Mesenchymal stem cell (in vitro differentiated cells and primary cell): ENCODE measurements around the gene ITGB3.

ENCODE experiments used
- DNase-seq: peaks from one replicate; pipeline ENCODE4 v3.0.0-alpha.2; 2013
- H2AFZ ChIP-seq: one replicate; pipeline ENCODE4 v1.6.1; 2013; ENCODE audit warnings: low read depth, mild to moderate bottlenecking, control low read depth, inconsistent platforms, low read length, moderate library complexity
- H2AK5ac ChIP-seq: 2 replicates; pipeline ENCODE4 v1.6.1; 2013; ENCODE audit warnings: low read length, moderate library complexity, mild to moderate bottlenecking, inconsistent platforms; ENCODE audit not compliant: severe bottlenecking
- H2BK120ac ChIP-seq: one replicate; pipeline ENCODE4 v1.6.1; 2013; ENCODE audit warnings: low read depth, mild to moderate bottlenecking, inconsistent platforms, low read length, moderate library complexity
- H2BK12ac ChIP-seq, 2 experiments: one replicate each; pipeline ENCODE4 v1.6.1; 2013; ENCODE audit warnings: inconsistent platforms in 2 of 2, low read length in 2 of 2, mild to moderate bottlenecking in 2 of 2, moderate library complexity in 2 of 2, control low read depth in 1 of 2
- H2BK15ac ChIP-seq: one replicate; pipeline ENCODE4 v1.6.1; 2013; ENCODE audit warnings: mild to moderate bottlenecking, low read depth, inconsistent platforms; ENCODE audit not compliant: poor library complexity, severe bottlenecking
- H2BK5ac ChIP-seq: 2 replicates; pipeline ENCODE4 v1.6.1; 2013; ENCODE audit warnings: low read depth, mild to moderate bottlenecking, low read length, control low read depth, inconsistent platforms; ENCODE audit not compliant: poor library complexity, severe bottlenecking
- H3K14ac ChIP-seq, 2 experiments: one replicate each; pipeline ENCODE4 v1.6.1; 2013; ENCODE audit warnings: inconsistent platforms in 2 of 2, low read length in 2 of 2, control low read depth in 1 of 2, mild to moderate bottlenecking in 1 of 2, moderate library complexity in 1 of 2
- H3K18ac ChIP-seq, 2 experiments: one replicate each; pipeline ENCODE4 v1.6.1; 2013; ENCODE audit warnings: inconsistent platforms in 2 of 2, low read length in 2 of 2, control low read depth in 1 of 2, low read depth in 1 of 2, mild to moderate bottlenecking in 1 of 2
- H3K23ac ChIP-seq, 2 experiments: one replicate each; pipeline ENCODE4 v1.6.1; 2013; ENCODE audit warnings: inconsistent platforms in 2 of 2, low read length in 2 of 2, mild to moderate bottlenecking in 2 of 2, moderate library complexity in 2 of 2, control low read depth in 1 of 2
- H3K27ac ChIP-seq: 2 replicates; pipeline ENCODE4 v1.5.1; 2013; ENCODE audit warnings: mild to moderate bottlenecking, moderate library complexity, low read length, control low read depth, inconsistent platforms; ENCODE audit not compliant: poor library complexity, severe bottlenecking
- H3K27me3 ChIP-seq, 2 experiments: 2 replicates each; pipeline versions ENCODE4 v1.6.1 to v1.7.0; 2013; ENCODE audit warnings: low read length in 2 of 2, mild to moderate bottlenecking in 2 of 2, moderate library complexity in 2 of 2, control low read depth in 1 of 2, inconsistent platforms in 1 of 2; ENCODE audit not compliant: control insufficient read depth in 1 of 2, insufficient read depth in 1 of 2
- H3K36me3 ChIP-seq, 2 experiments: 2 replicates each; pipeline versions ENCODE4 v1.6.1 to v1.7.0; 2013; ENCODE audit warnings: low read length in 2 of 2, control low read depth in 1 of 2, inconsistent platforms in 1 of 2, low read depth in 1 of 2, mild to moderate bottlenecking in 1 of 2; ENCODE audit not compliant: insufficient read depth in 2 of 2, control insufficient read depth in 1 of 2
- H3K4ac ChIP-seq, 2 experiments: one replicate each; pipeline ENCODE4 v1.6.1; 2013; ENCODE audit warnings: inconsistent platforms in 2 of 2, low read length in 2 of 2, mild to moderate bottlenecking in 2 of 2, moderate library complexity in 2 of 2, control low read depth in 1 of 2, low read depth in 1 of 2
- H3K4me1 ChIP-seq: 2 replicates; pipeline ENCODE4 v1.6.1; 2013; ENCODE audit warnings: low read depth, low read length, control low read depth; ENCODE audit not compliant: control insufficient read depth, insufficient read depth
- H3K4me2 ChIP-seq: 2 replicates; pipeline ENCODE4 v1.6.1; 2013; ENCODE audit warnings: low read length, mild to moderate bottlenecking, inconsistent platforms; ENCODE audit not compliant: poor library complexity, severe bottlenecking
- H3K4me3 ChIP-seq, 2 experiments: 2 replicates each; pipeline versions ENCODE4 v1.5.1 to v1.7.0; 2013; ENCODE audit warnings: low read length in 2 of 2, mild to moderate bottlenecking in 2 of 2, control low read depth in 1 of 2, low read depth in 1 of 2; ENCODE audit not compliant: insufficient read depth in 1 of 2
- H3K79me1 ChIP-seq: replicated peaks from 2 replicates; pipeline ENCODE4 v1.6.1; 2013; ENCODE audit warnings: mild to moderate bottlenecking, control low read depth, low read length, inconsistent platforms; ENCODE audit not compliant: poor library complexity, severe bottlenecking
- H3K9ac ChIP-seq: 2 replicates; pipeline ENCODE4 v1.7.0; 2013; ENCODE audit warnings: mild to moderate bottlenecking, low read length, moderate library complexity
- H3K9me3 ChIP-seq: 2 replicates; pipeline ENCODE4 v1.7.0; 2013; ENCODE audit warnings: mild to moderate bottlenecking, low read length; ENCODE audit not compliant: control insufficient read depth
- H4K8ac ChIP-seq: one replicate; pipeline ENCODE4 v1.6.1; 2013; ENCODE audit warnings: inconsistent platforms, mild to moderate bottlenecking, low read length, moderate library complexity
- H4K91ac ChIP-seq: one replicate; pipeline ENCODE4 v1.6.1; 2013; ENCODE audit warnings: mild to moderate bottlenecking, low read length, inconsistent platforms
- whole genome bisulfite sequencing: methylation state at CpG from one replicate; pipeline ENCODE4 v1.1.7; 2013; ENCODE audit warnings: mixed read lengths; 5-methylcytosine and 5-hydroxymethylcytosine counted together

The ITGB3 gene

DNA sequence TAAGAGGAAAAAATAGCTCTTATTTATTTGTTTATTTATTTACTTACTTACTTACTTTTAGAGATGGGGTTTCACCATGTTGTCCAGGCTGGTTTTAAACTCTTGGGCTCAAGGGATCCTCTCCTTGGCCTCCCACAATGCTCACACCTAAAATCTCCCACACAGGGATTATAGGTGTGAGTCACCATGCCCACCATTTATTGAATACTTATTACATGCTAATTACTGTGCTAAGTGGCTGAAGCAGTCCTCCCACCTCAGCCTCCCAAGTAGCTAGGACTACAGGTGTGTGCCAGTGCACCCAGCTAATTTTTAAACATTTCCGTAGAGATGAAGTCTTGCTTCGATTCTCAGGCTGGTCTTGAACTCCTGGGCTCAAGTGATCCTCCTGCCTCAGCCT, 11.0 kb upstream of the ITGB3 start:
- Histone ChIP-seq H3K14ac (no peak overlapping the region), H3K4me2 (no peak overlapping the region), H2BK120ac (no peak overlapping the region), H2BK12ac (peak overlapping the region in 1 of 2 experiments; percentile 22), H3K23ac (no peak overlapping the region), H3K4ac (no peak overlapping the region), H3K36me3 (no peaks in the 10 kb centered on the region), H3K79me1 (no peaks in the 10 kb centered on the region), H3K9ac (no peak overlapping the region), H2BK15ac (no peak overlapping the region), H2AFZ (no peak overlapping the region), H2AK5ac (peak overlapping the region; percentile 44), H4K91ac (no peak overlapping the region), H3K27me3 (no peaks in the 10 kb centered on the region), H3K4me3 (no peak overlapping the region), H3K4me1 (peaks cover 18% of the 10 kb centered on the region), H3K18ac (no peak overlapping the region), H4K8ac (no peak overlapping the region), H3K27ac (no peak overlapping the region), H2BK5ac (no peak overlapping the region), H3K9me3 (no peaks in the 10 kb centered on the region)
- 90% methylated on average over 2 of the region's 2 CpGs for WGBS
- DNase-seq = no peak

DNA sequence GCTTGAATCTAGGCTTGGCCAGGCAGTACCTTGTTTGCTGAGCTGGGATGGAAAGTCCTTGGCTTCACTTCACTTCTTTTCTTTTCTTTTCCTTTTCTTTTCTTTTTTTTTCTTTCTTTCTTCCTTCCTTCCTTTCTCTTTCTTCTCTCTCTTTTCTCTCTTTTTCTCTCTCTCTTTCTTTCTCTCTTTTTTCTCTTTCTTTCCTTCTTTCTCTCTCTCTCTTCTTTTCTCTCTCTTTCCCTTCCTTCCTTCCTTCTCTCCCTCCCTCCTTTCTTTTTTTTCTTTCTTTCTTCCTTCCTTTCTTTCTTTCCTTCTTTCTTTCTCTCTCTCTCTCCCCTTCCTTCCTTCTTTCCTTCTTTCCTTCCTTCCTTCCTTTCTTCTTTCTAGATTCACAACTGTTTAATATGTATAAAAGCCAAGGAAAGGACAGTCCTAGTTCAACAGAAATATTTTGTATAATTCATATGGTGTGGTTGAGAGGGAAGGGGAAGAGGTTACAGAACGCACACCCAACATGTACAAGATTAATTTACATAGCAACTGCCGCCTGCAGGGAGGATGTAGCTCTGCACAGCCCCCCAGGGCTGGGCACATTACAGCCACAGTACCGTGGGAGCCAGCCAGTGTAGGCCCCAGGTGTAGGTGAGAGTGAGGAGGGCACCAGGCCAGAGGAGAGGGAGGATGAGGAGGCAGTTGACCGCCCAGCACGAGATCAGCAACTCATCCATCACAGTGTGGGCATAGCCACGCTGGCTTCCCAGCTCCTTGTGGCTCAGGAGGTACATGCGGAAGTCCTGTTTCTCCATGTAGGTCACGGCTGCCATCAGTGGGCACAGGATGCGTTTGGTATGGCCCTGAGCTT, 9.7 kb upstream of the ITGB3 start:
- Histone ChIP-seq H2AFZ (no peak overlapping the region), H2BK5ac (no peak overlapping the region)
- 92% methylated on average over 9 of the region's 9 CpGs for WGBS

DNA sequence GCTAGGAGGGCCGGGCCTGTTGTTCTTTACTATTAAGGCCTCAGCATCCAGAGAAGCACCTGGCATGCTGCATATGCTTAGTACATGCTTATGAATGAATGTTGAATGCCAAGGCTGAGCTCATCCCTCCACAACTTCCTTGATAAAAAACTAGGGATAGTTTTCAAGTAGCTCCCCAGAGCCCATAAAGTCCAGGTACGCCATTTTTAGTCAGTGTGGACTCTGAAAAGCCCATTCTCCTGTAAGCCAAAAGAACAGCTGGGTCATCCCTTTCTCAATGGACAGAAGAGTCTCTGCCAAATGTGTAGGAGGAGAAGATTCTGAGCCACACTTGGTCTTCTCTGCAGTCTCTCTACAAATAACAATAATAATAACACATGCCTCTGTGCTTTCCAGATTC, 8.9 kb upstream of the ITGB3 start:
- no peak overlapping the region for H3K4me2 ChIP-seq
- H3K9me3 ChIP-seq = no peaks in the 10 kb centered on the region
- no peak overlapping the region for H4K91ac ChIP-seq
- H3K4me1 ChIP-seq = peaks cover 6% of the 10 kb centered on the region
- H3K27me3 ChIP-seq = no peaks in the 10 kb centered on the region
- no peaks in the 10 kb centered on the region for H3K36me3 ChIP-seq
- H2AK5ac ChIP-seq = no peak overlapping the region
- H3K27ac ChIP-seq = no peak overlapping the region
- no peak overlapping the region for H2BK5ac ChIP-seq
- no peak overlapping the region for H4K8ac ChIP-seq
- H3K18ac ChIP-seq = no peak overlapping the region
- H3K79me1 ChIP-seq = no peaks in the 10 kb centered on the region
- no peak overlapping the region for H2BK15ac ChIP-seq
- WGBS = 94% methylated on average over 2 of the region's 2 CpGs
- no peak overlapping the region for H3K4me3 ChIP-seq
- no peak for DNase-seq
- no peak overlapping the region for H3K23ac ChIP-seq
- no peak overlapping the region for H3K14ac ChIP-seq
- H3K4ac ChIP-seq = no peak overlapping the region
- H3K9ac ChIP-seq = peak overlapping the region; percentile 1
- peak overlapping the region; percentile 1 to 87 for H2BK12ac ChIP-seq
- no peak overlapping the region for H2BK120ac ChIP-seq
- H2AFZ ChIP-seq = no peak overlapping the region

More for the DNA sequence above, 9.7 kb upstream of the ITGB3 start:
- no peak overlapping the region for H3K18ac ChIP-seq
- no peak overlapping the region for H2BK15ac ChIP-seq
- no peak overlapping the region for H3K4me2 ChIP-seq
- H3K27me3 ChIP-seq = no peaks in the 10 kb centered on the region
- H3K4me1 ChIP-seq = peaks cover 7% of the 10 kb centered on the region
- no peak overlapping the region for H3K23ac ChIP-seq
- no peak overlapping the region for H3K4ac ChIP-seq
- peak overlapping the region in 1 of 2 experiments; percentile 53 for H3K14ac ChIP-seq
- H3K36me3 ChIP-seq = no peaks in the 10 kb centered on the region
- no peaks in the 10 kb centered on the region for H3K9me3 ChIP-seq
- H3K79me1 ChIP-seq = no peaks in the 10 kb centered on the region
- H4K91ac ChIP-seq = no peak overlapping the region
- no peak overlapping the region for H3K4me3 ChIP-seq
- no peak overlapping the region for H4K8ac ChIP-seq
- H2AK5ac ChIP-seq = peak overlapping the region; percentile 5
- peak overlapping the region; percentile 1 to 87 for H2BK12ac ChIP-seq
- H3K9ac ChIP-seq = peak overlapping the region; percentile 1
- no peak for DNase-seq
- H2BK120ac ChIP-seq = no peak overlapping the region
- H3K27ac ChIP-seq = no peak overlapping the region

DNA sequence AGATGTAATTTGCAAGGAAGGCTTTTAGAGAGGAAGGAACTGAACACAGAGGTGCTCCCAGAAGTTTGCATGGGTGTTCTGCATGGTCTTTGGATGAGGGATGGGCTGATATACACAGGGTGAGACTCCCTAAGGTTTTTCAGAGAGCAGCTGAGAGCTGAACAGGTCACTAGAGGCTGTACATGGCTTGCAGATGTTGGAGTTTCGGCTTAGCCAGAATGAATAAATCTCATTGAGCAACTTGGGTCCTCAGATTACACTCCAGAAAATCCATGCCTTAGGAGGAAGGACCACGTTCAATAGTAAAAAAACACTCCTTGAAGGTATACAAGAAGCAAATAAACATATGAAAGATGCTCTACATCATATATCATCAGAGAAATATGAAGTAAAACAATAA, 7.5 kb upstream of the ITGB3 start:
- Histone ChIP-seq H4K8ac (no peak overlapping the region), H3K23ac (no peak overlapping the region), H3K4me1 (no peaks in the 10 kb centered on the region), H2BK12ac (no peak overlapping the region), H3K9me3 (no peaks in the 10 kb centered on the region), H2BK5ac (no peak overlapping the region), H3K4me3 (no peak overlapping the region), H3K4me2 (no peak overlapping the region), H2AFZ (no peak overlapping the region), H2BK120ac (no peak overlapping the region), H3K79me1 (no peaks in the 10 kb centered on the region), H3K9ac (no peak overlapping the region), H3K36me3 (no peaks in the 10 kb centered on the region), H3K14ac (no peak overlapping the region), H3K27me3 (no peaks in the 10 kb centered on the region), H3K4ac (no peak overlapping the region), H3K27ac (no peak overlapping the region), H4K91ac (no peak overlapping the region), H2AK5ac (peak overlapping the region; percentile 13), H3K18ac (no peak overlapping the region), H2BK15ac (no peak overlapping the region)
- no peak for DNase-seq
- 100% methylated on average over 1 of the region's 2 CpGs for WGBS
